ENCODE results near the gene DPY19L1.
A peak's percentile ranks its signal among the peaks of the same experiment; 100 is the strongest.
"Not testable (repeated sequence)": the region's sequence is repeated elsewhere in the genome, so short reads cannot be mapped to it uniquely, and the experiment has no call there.

Gene DPY19L1

DNA sequence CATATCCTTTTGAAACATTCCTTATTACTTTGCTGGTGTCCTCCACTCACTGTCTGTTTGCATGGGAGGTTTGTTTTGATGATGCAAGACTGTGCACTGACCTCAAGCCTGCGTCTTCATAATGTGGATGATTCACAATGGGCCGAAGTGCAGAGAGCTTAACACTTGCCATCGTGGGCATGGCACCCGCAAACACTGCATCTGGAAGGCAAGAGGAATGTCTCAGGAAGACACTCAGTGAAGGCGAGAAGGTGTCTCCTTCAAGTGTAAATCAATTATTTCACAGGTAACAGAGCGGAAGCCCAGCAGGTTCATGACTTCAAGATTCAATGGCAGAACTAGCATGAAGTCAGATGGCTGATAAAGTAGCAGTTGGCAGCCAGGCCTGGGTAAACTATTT, 98.1 kb downstream of the DPY19L1 start:
- ATAC-seq = no peak
- TF ChIP-seq, protein P1, sequence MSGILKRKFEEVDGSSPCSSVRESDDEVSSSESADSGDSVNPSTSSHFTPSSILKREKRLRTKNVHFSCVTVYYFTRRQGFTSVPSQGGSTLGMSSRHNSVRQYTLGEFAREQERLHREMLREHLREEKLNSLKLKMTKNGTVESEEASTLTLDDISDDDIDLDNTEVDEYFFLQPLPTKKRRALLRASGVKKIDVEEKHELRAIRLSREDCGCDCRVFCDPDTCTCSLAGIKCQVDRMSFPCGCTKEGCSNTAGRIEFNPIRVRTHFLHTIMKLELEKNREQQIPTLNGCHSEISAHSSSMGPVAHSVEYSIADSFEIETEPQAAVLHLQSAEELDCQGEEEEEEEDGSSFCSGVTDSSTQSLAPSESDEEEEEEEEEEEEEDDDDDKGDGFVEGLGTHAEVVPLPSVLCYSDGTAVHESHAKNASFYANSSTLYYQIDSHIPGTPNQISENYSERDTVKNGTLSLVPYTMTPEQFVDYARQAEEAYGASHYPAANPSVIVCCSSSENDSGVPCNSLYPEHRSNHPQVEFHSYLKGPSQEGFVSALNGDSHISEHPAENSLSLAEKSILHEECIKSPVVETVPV (CRISPR knock-in tag; IDR thresholded peaks at IDR 0.05) = no peak
- TF ChIP-seq CSDC2 (CRISPR knock-in tag; IDR thresholded peaks at IDR 0.05) = no peak
- TF ChIP-seq ZNF565 (CRISPR knock-in tag; conservative IDR thresholded peaks at IDR 0.05; ENCODE audit: low read depth) = no peak
- TF ChIP-seq, protein P2, sequence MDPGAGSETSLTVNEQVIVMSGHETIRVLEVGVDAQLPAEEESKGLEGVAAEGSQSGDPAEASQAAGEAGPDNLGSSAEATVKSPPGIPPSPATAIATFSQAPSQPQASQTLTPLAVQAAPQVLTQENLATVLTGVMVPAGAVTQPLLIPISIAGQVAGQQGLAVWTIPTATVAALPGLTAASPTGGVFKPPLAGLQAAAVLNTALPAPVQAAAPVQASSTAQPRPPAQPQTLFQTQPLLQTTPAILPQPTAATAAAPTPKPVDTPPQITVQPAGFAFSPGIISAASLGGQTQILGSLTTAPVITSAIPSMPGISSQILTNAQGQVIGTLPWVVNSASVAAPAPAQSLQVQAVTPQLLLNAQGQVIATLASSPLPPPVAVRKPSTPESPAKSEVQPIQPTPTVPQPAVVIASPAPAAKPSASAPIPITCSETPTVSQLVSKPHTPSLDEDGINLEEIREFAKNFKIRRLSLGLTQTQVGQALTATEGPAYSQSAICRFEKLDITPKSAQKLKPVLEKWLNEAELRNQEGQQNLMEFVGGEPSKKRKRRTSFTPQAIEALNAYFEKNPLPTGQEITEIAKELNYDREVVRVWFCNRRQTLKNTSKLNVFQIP (CRISPR knock-in tag; IDR thresholded peaks at IDR 0.05; ENCODE audit: borderline replicate concordance, low read depth) = no peak
- TF ChIP-seq RARB (CRISPR knock-in tag; IDR thresholded peaks at IDR 0.05) = no peak
- TF ChIP-seq ZFP3 (CRISPR knock-in tag; IDR thresholded peaks at IDR 0.05) = no peak
- TF ChIP-seq ISL1 (CRISPR knock-in tag; IDR thresholded peaks at IDR 0.05) = no peak
- no peak for TF ChIP-seq BACH2 (CRISPR knock-in tag; IDR thresholded peaks at IDR 0.05; ENCODE audit: borderline replicate concordance)
- no peak for TF ChIP-seq ZNF8 (CRISPR knock-in tag; IDR thresholded peaks at IDR 0.05)
- no peak for TF ChIP-seq ZNF70 (CRISPR knock-in tag; IDR thresholded peaks at IDR 0.05)
- TF ChIP-seq, protein P3, sequence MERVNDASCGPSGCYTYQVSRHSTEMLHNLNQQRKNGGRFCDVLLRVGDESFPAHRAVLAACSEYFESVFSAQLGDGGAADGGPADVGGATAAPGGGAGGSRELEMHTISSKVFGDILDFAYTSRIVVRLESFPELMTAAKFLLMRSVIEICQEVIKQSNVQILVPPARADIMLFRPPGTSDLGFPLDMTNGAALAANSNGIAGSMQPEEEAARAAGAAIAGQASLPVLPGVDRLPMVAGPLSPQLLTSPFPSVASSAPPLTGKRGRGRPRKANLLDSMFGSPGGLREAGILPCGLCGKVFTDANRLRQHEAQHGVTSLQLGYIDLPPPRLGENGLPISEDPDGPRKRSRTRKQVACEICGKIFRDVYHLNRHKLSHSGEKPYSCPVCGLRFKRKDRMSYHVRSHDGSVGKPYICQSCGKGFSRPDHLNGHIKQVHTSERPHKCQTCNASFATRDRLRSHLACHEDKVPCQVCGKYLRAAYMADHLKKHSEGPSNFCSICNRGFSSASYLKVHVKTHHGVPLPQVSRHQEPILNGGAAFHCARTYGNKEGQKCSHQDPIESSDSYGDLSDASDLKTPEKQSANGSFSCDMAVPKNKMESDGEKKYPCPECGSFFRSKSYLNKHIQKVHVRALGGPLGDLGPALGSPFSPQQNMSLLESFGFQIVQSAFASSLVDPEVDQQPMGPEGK (CRISPR knock-in tag; IDR thresholded peaks at IDR 0.05; ENCODE audit: borderline replicate concordance) = no peak
- TF ChIP-seq, protein P4, sequence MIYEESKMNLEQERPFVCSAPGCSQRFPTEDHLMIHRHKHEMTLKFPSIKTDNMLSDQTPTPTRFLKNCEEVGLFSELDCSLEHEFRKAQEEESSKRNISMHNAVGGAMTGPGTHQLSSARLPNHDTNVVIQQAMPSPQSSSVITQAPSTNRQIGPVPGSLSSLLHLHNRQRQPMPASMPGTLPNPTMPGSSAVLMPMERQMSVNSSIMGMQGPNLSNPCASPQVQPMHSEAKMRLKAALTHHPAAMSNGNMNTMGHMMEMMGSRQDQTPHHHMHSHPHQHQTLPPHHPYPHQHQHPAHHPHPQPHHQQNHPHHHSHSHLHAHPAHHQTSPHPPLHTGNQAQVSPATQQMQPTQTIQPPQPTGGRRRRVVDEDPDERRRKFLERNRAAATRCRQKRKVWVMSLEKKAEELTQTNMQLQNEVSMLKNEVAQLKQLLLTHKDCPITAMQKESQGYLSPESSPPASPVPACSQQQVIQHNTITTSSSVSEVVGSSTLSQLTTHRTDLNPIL (CRISPR knock-in tag; IDR thresholded peaks at IDR 0.05; ENCODE audit: low read depth) = no peak

DNA sequence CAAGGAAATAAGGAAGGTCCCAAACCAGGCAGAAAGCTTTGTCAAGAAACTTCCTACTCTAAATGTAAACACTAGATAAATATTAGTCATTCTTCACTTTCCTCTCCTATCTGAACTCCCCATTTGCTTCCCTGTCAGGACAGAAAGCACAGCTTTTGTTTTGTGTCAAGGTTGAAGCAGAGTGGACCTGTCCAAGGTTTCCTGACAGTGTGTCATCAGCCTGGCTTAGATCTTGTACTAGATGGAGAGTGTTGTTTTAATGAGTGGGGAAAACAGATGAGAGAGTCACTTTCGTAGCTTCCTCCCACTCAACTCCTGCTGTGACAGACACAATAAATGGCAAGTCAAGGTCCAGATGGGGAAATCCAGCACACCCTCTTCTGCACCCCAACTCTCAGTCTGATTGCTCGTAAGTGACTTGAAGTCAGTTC, 101.5 kb downstream of the DPY19L1 start:
- ATAC-seq = peak; percentile 37; the same call in 2 of the 3 replicates

DNA sequence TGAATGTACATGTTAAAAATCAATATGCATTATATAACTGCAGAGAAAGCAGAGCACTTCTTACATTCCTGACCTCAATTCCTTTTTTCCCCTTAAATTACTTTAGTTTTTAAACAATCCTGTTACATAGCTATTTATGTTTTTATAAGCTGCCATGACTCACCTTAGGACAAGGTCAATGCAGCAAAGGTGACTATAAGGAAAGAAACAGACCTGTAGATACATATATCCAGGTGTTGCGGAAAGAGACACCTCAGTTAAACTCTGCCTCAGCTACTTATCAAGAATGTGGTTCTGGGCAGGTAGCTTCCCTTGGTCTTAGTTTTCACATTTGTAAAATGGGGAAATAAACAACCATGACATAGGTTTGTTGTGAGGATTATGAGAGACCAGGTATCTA, 105.5 kb downstream of the DPY19L1 start:
- TF ChIP-seq OSR1 (CRISPR knock-in tag; IDR thresholded peaks at IDR 0.05) (no peak), ARNTL (CRISPR knock-in tag; IDR thresholded peaks at IDR 0.05; ENCODE audit: borderline replicate concordance, low read depth) (no peak), BACH2 (CRISPR knock-in tag; IDR thresholded peaks at IDR 0.05; ENCODE audit: borderline replicate concordance) (no peak), ZNF8 (CRISPR knock-in tag; IDR thresholded peaks at IDR 0.05) (no peak), ZNF70 (CRISPR knock-in tag; IDR thresholded peaks at IDR 0.05) (no peak), ZC3H10 (CRISPR knock-in tag; IDR thresholded peaks at IDR 0.05) (no peak), PPARA (CRISPR knock-in tag; IDR thresholded peaks at IDR 0.05; ENCODE audit: borderline replicate concordance) (no peak), SNAI2 (CRISPR knock-in tag; IDR thresholded peaks at IDR 0.05) (no peak), TOX (CRISPR knock-in tag; IDR thresholded peaks at IDR 0.05; ENCODE audit: borderline replicate concordance) (no peak), RARB (CRISPR knock-in tag; IDR thresholded peaks at IDR 0.05) (no peak), TCF4 (CRISPR knock-in tag; IDR thresholded peaks at IDR 0.05; ENCODE audit: borderline replicate concordance) (no peak), ZFP3 (CRISPR knock-in tag; IDR thresholded peaks at IDR 0.05) (no peak), ZFP30 (CRISPR knock-in tag; IDR thresholded peaks at IDR 0.05) (no peak), ESRRG (CRISPR knock-in tag; IDR thresholded peaks at IDR 0.05) (no peak), CSDC2 (CRISPR knock-in tag; IDR thresholded peaks at IDR 0.05) (no peak)
- TF ChIP-seq, protein P5, sequence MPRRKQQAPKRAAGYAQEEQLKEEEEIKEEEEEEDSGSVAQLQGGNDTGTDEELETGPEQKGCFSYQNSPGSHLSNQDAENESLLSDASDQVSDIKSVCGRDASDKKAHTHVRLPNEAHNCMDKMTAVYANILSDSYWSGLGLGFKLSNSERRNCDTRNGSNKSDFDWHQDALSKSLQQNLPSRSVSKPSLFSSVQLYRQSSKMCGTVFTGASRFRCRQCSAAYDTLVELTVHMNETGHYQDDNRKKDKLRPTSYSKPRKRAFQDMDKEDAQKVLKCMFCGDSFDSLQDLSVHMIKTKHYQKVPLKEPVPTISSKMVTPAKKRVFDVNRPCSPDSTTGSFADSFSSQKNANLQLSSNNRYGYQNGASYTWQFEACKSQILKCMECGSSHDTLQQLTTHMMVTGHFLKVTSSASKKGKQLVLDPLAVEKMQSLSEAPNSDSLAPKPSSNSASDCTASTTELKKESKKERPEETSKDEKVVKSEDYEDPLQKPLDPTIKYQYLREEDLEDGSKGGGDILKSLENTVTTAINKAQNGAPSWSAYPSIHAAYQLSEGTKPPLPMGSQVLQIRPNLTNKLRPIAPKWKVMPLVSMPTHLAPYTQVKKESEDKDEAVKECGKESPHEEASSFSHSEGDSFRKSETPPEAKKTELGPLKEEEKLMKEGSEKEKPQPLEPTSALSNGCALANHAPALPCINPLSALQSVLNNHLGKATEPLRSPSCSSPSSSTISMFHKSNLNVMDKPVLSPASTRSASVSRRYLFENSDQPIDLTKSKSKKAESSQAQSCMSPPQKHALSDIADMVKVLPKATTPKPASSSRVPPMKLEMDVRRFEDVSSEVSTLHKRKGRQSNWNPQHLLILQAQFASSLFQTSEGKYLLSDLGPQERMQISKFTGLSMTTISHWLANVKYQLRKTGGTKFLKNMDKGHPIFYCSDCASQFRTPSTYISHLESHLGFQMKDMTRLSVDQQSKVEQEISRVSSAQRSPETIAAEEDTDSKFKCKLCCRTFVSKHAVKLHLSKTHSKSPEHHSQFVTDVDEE (CRISPR knock-in tag; IDR thresholded peaks at IDR 0.05) = no peak
- TF ChIP-seq, protein P3 (CRISPR knock-in tag; IDR thresholded peaks at IDR 0.05; ENCODE audit: borderline replicate concordance) = no peak
- TF ChIP-seq, protein P2 (CRISPR knock-in tag; IDR thresholded peaks at IDR 0.05; ENCODE audit: borderline replicate concordance, low read depth) = no peak
- ATAC-seq = no peak

DNA sequence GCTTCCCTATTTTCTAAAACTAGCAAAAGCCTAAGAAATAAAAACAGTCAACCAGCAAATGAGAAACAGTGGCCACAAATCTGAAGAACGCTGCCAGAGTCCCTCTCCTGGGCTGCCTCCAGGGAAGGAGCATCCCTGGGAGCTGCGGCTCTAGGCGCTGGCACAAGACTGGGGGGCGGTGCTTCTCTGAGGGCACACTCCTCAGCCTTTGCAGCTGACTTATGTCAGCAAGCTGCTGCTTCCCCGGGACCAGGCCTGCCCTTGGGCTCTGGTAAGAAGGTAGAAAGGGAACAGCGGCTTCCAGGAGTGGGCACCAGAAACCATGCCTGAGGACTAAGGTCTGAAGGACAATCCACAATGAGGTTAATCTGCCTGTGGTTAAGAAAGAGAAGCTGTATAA, 107.5 kb downstream of the DPY19L1 start:
- ATAC-seq = not testable (repeated sequence)

Data from SK-N-SH treated with all-trans-retinoic acid at 6 μM for 48 hours (cell line).